ENCODE measurements around the gene NDUFB1. TPM values are rescaled to one million over a fixed set of nuclear protein-coding genes. Genes with fewer than 3 reads are reported as not detected.

NDUFB1 gene
- total RNA-seq, 1 experiment from 2014 or later = 411 TPM

- DNase-seq (ENCODE audit: extremely low read depth, low read depth) = no peak
Measured at GRCh38 chr14:92103363-92103989, 18.0 kb downstream of the NDUFB1 start.

- DNase-seq (ENCODE audit: extremely low read depth, low read depth) = no peak
Measured at GRCh38 chr14:92099802-92100201, 21.7 kb downstream of the NDUFB1 start.

- no peak for DNase-seq (ENCODE audit: extremely low read depth, low read depth)
Measured at GRCh38 chr14:92093320-92093719, 28.2 kb downstream of the NDUFB1 start.

GRCh38 chr14:92088494-92088893 is 33.0 kb downstream of the NDUFB1 start:
- DNase-seq (ENCODE audit: extremely low read depth, low read depth) = no peak

- DNase-seq (ENCODE audit: extremely low read depth, low read depth) = no peak
Measured at GRCh38 chr14:92074555-92074954, 47.0 kb downstream of the NDUFB1 start.

Other genes with a start within 250 kb of the NDUFB1 start
- gene FBLN5, start 174.0 kb downstream of the NDUFB1 start, total RNA-seq (2014; rRNA removed; shearing (Covaris generic)) = 2.0 and 2.4 TPM in 2 replicates
- gene TRIP11, start 81.6 kb downstream of the NDUFB1 start, total RNA-seq (2014; rRNA removed; shearing (Covaris generic)) = 28.9 and 33.7 TPM in 2 replicates
- gene ATXN3, start 15.1 kb downstream of the NDUFB1 start, total RNA-seq (2014; rRNA removed; shearing (Covaris generic)) = 21.4 and 32.3 TPM in 2 replicates
- 65.2 and 82.0 TPM in 2 replicates for gene CPSF2, start 263 bp upstream of the NDUFB1 start, total RNA-seq (2014; rRNA removed; shearing (Covaris generic))
- under 0.01 TPM in 1 of 2 replicates, not detected in the other for gene SLC24A4, start 201.5 kb upstream of the NDUFB1 start, total RNA-seq (2014; rRNA removed; shearing (Covaris generic))

All from NCI-H460 (cell line).